Motor neuron (in vitro differentiated cells): ENCODE data around the gene MATN3. TPM values are rescaled to one million over a fixed set of nuclear protein-coding genes. Genes with fewer than 3 reads are reported as not detected.

Source experiments
- ATAC-seq, 8 experiments: fragments of 200-7000 bp; cut with Tn5 transposase; replicated peaks in 6 of 8; 2 replicates each; pipeline ENCODE4 v1.8.0; 2021; ENCODE audit warnings: mild to moderate bottlenecking in 8 of 8, moderate library complexity in 8 of 8
- H3K27ac ChIP-seq, 2 donors: fragments of 250-450 bp; sonication (Bioruptor Pico); 2 replicates each; pipeline ENCODE4 v1.9.0; 2021; ENCODE audit warnings: antibody characterized with exemption in 2 of 2, mild to moderate bottlenecking in 2 of 2, moderate library complexity in 1 of 2
- H3K4me1 ChIP-seq, 2 donors: fragments of 250-450 bp; sonication (Bioruptor Pico); replicated peaks in 1 of 2; 2 replicates each; pipeline ENCODE4 v1.6.1; 2021; ENCODE audit warnings: antibody characterized with exemption in 2 of 2, mild to moderate bottlenecking in 2 of 2, moderate library complexity in 1 of 2
- H3K4me3 ChIP-seq, 5 donors: fragments of 250-450 bp; sonication (Bioruptor Pico); 2 replicates each; pipeline ENCODE4 v1.9.0; 2021; ENCODE audit warnings: antibody characterized with exemption in 5 of 5, mild to moderate bottlenecking in 5 of 5, moderate library complexity in 4 of 5
- WGBS, 10 experiments: fragments of 450-650 bp; shearing (Covaris generic); methylation state at CpG; one replicate each; pipeline ENCODE4 v1.0.0; 2022; 5-methylcytosine and 5-hydroxymethylcytosine counted together
- in situ Hi-C, 9 experiments: fragments of 400-800 bp; cut with MboI; loops; one replicate each; pipeline ENCODE4 v1.15.0; 2021; ENCODE audit warnings: low sequenced_read_pairs in 9 of 9, low pct_unique_long_range_greater_than_20kb in 2 of 9; ENCODE audit not compliant: unreplicated experiment in 9 of 9
- total RNA-seq, 8 experiments: library from RNA; unstranded; fragments of 300-600 nt; gene quantifications; 2 replicates each; pipeline versions ENCODE4 v1.2.3 to v1.2.4, GENCODE V29; 2022

Gene MATN3
- 1 to 10 TPM in 3 of 8 experiments, under 1 TPM in 5; 0.14 to 3.4 (median 0.66) TPM for total RNA-seq

GRCh38 chr2:20012282-20013125, at the start of gene MATN3:
MATN3 (minus strand) TSS chr2:20012668; CDS start chr2:20012631, 37 bp downstream.
- peaks cover 0 to 6% of the 10 kb centered on the region in 2 donors for H3K4me1 ChIP-seq
- WGBS, 10 experiments = 18% methylated on average over 8 of the region's 87 CpGs; no CpG with 5 or more reads in 9 of the 10 experiments
- in situ Hi-C loops = loop anchor here in 2 of 9 experiments (10.0 to 25.0 kb wide), 2 partner anchors 82 to 100 kb away; no protein-coding TSS in a partner anchor
- ATAC-seq = peak; percentile 70 to 88 (median 86)
- no peak within 1 kb of the TSS for H3K27ac ChIP-seq
- H3K4me3 ChIP-seq = peak within 1 kb of the TSS; percentile 28 to 40 (median 35)

GRCh38 chr2:20061940-20062339, 49.5 kb upstream of the MATN3 start:
- no peak for ATAC-seq
- Histone ChIP-seq H3K4me1 (peaks cover 0 to 6% of the 10 kb centered on the region in 2 donors), H3K27ac (no peak overlapping the region), H3K4me3 (no peak overlapping the region)
- in situ Hi-C loops = no loop called here
- 100% methylated on average over 1 to 2 of the region's 5 CpGs; no CpG with 5 or more reads in 8 of the 10 experiments for WGBS, 10 experiments

- Histone ChIP-seq H3K4me1 (peaks cover 0 to 6% of the 10 kb centered on the region in 2 donors), H3K4me3 (no peak overlapping the region), H3K27ac (no peak overlapping the region)
- in situ Hi-C loops = no loop called here
- WGBS, 10 experiments = 13 to 100% (median 84%) methylated on average over 1 to 3 of the region's 3 CpGs
- no peak for ATAC-seq
These were observed 49.0 kb upstream of the MATN3 start for GRCh38 chr2:20061476-20061875.

GRCh38 chr2:20060106-20060505, 47.6 kb upstream of the MATN3 start:
- in situ Hi-C loops = no loop called here
- 89 to 100% (median 100%) methylated on average over 1 of the region's 1 CpG; no CpG with 5 or more reads in 3 of the 10 experiments for WGBS, 10 experiments
- Histone ChIP-seq H3K4me3 (no peak overlapping the region), H3K4me1 (no peaks in the 10 kb centered on the region), H3K27ac (no peak overlapping the region)
- ATAC-seq = no peak

- 67 to 100% (median 92%) methylated on average over 1 of the region's 1 CpG; no CpG with 5 or more reads in 1 of the 10 experiments for WGBS, 10 experiments
- Histone ChIP-seq H3K4me1 (no peaks in the 10 kb centered on the region), H3K27ac (no peak overlapping the region), H3K4me3 (no peak overlapping the region)
- in situ Hi-C loops = no loop called here
- ATAC-seq = no peak
These were observed 44.8 kb upstream of the MATN3 start for GRCh38 chr2:20057268-20057667.

- no peak for ATAC-seq
- in situ Hi-C loops = no loop called here
- no peak overlapping the region for H3K27ac ChIP-seq
- no peaks in the 10 kb centered on the region for H3K4me1 ChIP-seq
- H3K4me3 ChIP-seq = no peak overlapping the region
- WGBS, 10 experiments = 86 to 95% (median 89%) methylated on average over 1 to 3 of the region's 3 CpGs; no CpG with 5 or more reads in 1 of the 10 experiments
These were observed 42.5 kb upstream of the MATN3 start for GRCh38 chr2:20054931-20055330.

GRCh38 chr2:20054119-20054518, 41.7 kb upstream of the MATN3 start:
- ATAC-seq = no peak
- in situ Hi-C loops = no loop called here
- Histone ChIP-seq H3K4me3 (no peak overlapping the region), H3K27ac (no peak overlapping the region), H3K4me1 (no peaks in the 10 kb centered on the region)
- 83 to 100% (median 100%) methylated on average over 1 to 3 of the region's 6 CpGs; no CpG with 5 or more reads in 7 of the 10 experiments for WGBS, 10 experiments

GRCh38 chr2:20052861-20053281, 40.4 kb upstream of the MATN3 start:
- H3K27ac ChIP-seq = peak overlapping the region; percentile 91 to 97
- WGBS, 10 experiments = 0 to 100% (median 19%) methylated on average over 1 to 5 of the region's 5 CpGs
- peak in 3 of 8 experiments; percentile 19 to 27 (median 25) for ATAC-seq
- in situ Hi-C loops = no loop called here
- no peaks in the 10 kb centered on the region for H3K4me1 ChIP-seq
- peak overlapping the region; percentile 50 to 72 (median 65) for H3K4me3 ChIP-seq

GRCh38 chr2:20052229-20052851, 39.9 kb upstream of the MATN3 start:
- in situ Hi-C loops = no loop called here
- Histone ChIP-seq H3K4me1 (no peaks in the 10 kb centered on the region), H3K27ac (peak overlapping the region; percentile 91 to 97), H3K4me3 (peak overlapping the region; percentile 50 to 72 (median 65))
- WGBS, 10 experiments = 0 to 3% (median 0%) methylated on average over 2 to 10 of the region's 10 CpGs; no CpG with 5 or more reads in 1 of the 10 experiments
- peak in 2 of 8 experiments; percentile 1 for ATAC-seq

- WGBS, 10 experiments = 0 to 2% (median 0%) methylated on average over 4 to 17 of the region's 45 CpGs; no CpG with 5 or more reads in 4 of the 10 experiments
- ATAC-seq = peak; percentile 86 to 97 (median 96)
- in situ Hi-C loops = no loop called here
- Histone ChIP-seq H3K4me1 (no peaks in the 10 kb centered on the region), H3K27ac (peak within 1 kb of the TSS; percentile 91 to 97), H3K4me3 (peak within 1 kb of the TSS; percentile 50 to 72 (median 65))
These were observed 39.2 kb upstream of the MATN3 start, which contains the start of gene LAPTM4A for GRCh38 chr2:20051532-20052228. LAPTM4A (minus strand) TSS chr2:20051628; CDS start chr2:20051520, 108 bp downstream.

- WGBS, 10 experiments = 0 to 2% (median 0%) methylated on average over 3 to 26 of the region's 47 CpGs; no CpG with 5 or more reads in 2 of the 10 experiments
- H3K4me3 ChIP-seq = peak overlapping the region; percentile 50 to 72 (median 65)
- peak overlapping the region; percentile 70 to 97 for H3K27ac ChIP-seq
- H3K4me1 ChIP-seq = no peaks in the 10 kb centered on the region
- peak in 7 of 8 experiments; percentile 3 to 35 (median 31) for ATAC-seq
- in situ Hi-C loops = no loop called here
These were observed 38.4 kb upstream of the MATN3 start for GRCh38 chr2:20050646-20051531.
